Embryonic facial prominence (tissue), 1 donor: ENCODE results near the gene RUNDC1.
"Not testable (repeated sequence)": the region's sequence is repeated elsewhere in the genome, so short reads cannot be mapped to it uniquely, and the experiment has no call there.

Experiments
- DNase-seq: peaks from one replicate; pipeline ENCODE4 v3.0.0-alpha.2; 2016; ENCODE audit errors: extremely low spot score

RUNDC1 gene

GRCh38 chr17:42991471-42991870 is 11.1 kb downstream of the RUNDC1 start:
- no peak for DNase-seq

- DNase-seq: no peak
Observed at GRCh38 chr17:42992872-42993271, 12.5 kb downstream of the RUNDC1 start.

- DNase-seq: not testable (repeated sequence)
Observed at GRCh38 chr17:42993913-42994312, 13.5 kb downstream of the RUNDC1 start.

GRCh38 chr17:42997390-42997983 is 17.1 kb downstream of the RUNDC1 start:
- no peak for DNase-seq

- peak; percentile 100 for DNase-seq
Observed at GRCh38 chr17:42997984-42998938, 17.9 kb downstream of the RUNDC1 start, which contains the start of gene RPL27. Gene RPL27 (plus strand): TSS chr17:42998419. CDS start chr17:42998751, 332 bp downstream.

- DNase-seq: no peak
Observed at GRCh38 chr17:42999003-42999525, 18.7 kb downstream of the RUNDC1 start.

GRCh38 chr17:43000894-43001293 is 20.5 kb downstream of the RUNDC1 start:
- not testable (repeated sequence) for DNase-seq

- DNase-seq: no peak
Observed at GRCh38 chr17:43003542-43004172, 23.3 kb downstream of the RUNDC1 start.

- no peak for DNase-seq
Observed at GRCh38 chr17:43006639-43007551, 26.5 kb downstream of the RUNDC1 start, which contains the start of gene IFI35. Gene IFI35 (plus strand): TSS chr17:43006784. CDS start chr17:43006948, 164 bp downstream.

- DNase-seq: no peak
Observed at GRCh38 chr17:43010667-43011308, 30.4 kb downstream of the RUNDC1 start.

GRCh38 chr17:43011728-43012472 is 31.5 kb downstream of the RUNDC1 start:
- no peak for DNase-seq

GRCh38 chr17:43013296-43013695 is 32.9 kb downstream of the RUNDC1 start:
- DNase-seq: no peak

GRCh38 chr17:43014020-43014648 is 33.8 kb downstream of the RUNDC1 start:
- no peak for DNase-seq

GRCh38 chr17:43014649-43015542 is 34.5 kb downstream of the RUNDC1 start:
- no peak for DNase-seq

- no peak for DNase-seq
Observed at GRCh38 chr17:43015579-43015978, 35.2 kb downstream of the RUNDC1 start.

- DNase-seq: no peak
Observed at GRCh38 chr17:43016216-43016615, 35.9 kb downstream of the RUNDC1 start.

GRCh38 chr17:43018008-43018853 is 37.9 kb downstream of the RUNDC1 start:
- no peak for DNase-seq
